Measurements from ENCODE around the gene HDGFL2. TPM values are rescaled to one million over a fixed set of nuclear protein-coding genes. Genes with fewer than 3 reads are reported as not detected.

HDGFL2 gene
- total and polyA plus RNA-seq, 4 donors, result 3.4 to 15.7 (median 14.1) TPM

- peaks cover 10 to 62% (median 22%) of the 10 kb centered on the region in 4 donors for H3K36me3 ChIP-seq (ENCODE audit: control insufficient read depth in 4 of 4, insufficient read depth in 3 of 4, low read depth in 1 of 4, low read length in 3 of 4)
- DNase-seq (ENCODE audit: low spot score), result no peak
- no peak overlapping the region for H3K4me3 ChIP-seq (ENCODE audit: low read depth in 1 of 3, low read length in 3 of 3)
- no peaks in the 10 kb centered on the region for H3K4me1 ChIP-seq (ENCODE audit: control insufficient read depth in 4 of 4, insufficient read depth in 4 of 4, low read length in 3 of 4)
- H3K27me3 ChIP-seq (ENCODE audit: control insufficient read depth in 4 of 4, insufficient read depth in 4 of 4, low read length in 3 of 4), result no peaks in the 10 kb centered on the region
- 97% methylated on average over 23 of the region's 23 CpGs for WGBS
- no peak for TF ChIP-seq GABPA (IDR thresholded peaks at IDR 0.05 in 1 of 2, conservative IDR thresholded peaks at IDR 0.05 in 1 of 2)
- TF ChIP-seq CTCF (IDR thresholded peaks at IDR 0.05; ENCODE audit: low read depth, low read length, missing input control), result no peak
- TF ChIP-seq TAF1 (conservative IDR thresholded peaks at IDR 0.05), result no peak
- TF ChIP-seq JUND (IDR thresholded peaks at IDR 0.05), result no peak
- no peak for TF ChIP-seq FOXA2 (IDR thresholded peaks at IDR 0.05)
- TF ChIP-seq NR2F2 (IDR thresholded peaks at IDR 0.05), result no peak
- no peak for TF ChIP-seq RXRA (IDR thresholded peaks at IDR 0.05)
- TF ChIP-seq ATF3 (IDR thresholded peaks at IDR 0.05), result no peak
- TF ChIP-seq YY1 (IDR thresholded peaks at IDR 0.05), result no peak
- no peak for TF ChIP-seq RAD21 (IDR thresholded peaks at IDR 0.05)
- no peak for TF ChIP-seq FOXA1 (IDR thresholded peaks at IDR 0.05)
- TF ChIP-seq REST (IDR thresholded peaks at IDR 0.05), result no peak
- no peak for TF ChIP-seq EGR1 (IDR thresholded peaks at IDR 0.05; ENCODE audit: low read depth in 2 of 2)
- no peak for TF ChIP-seq HNF4A (conservative IDR thresholded peaks at IDR 0.05)
- TF ChIP-seq MAX (IDR thresholded peaks at IDR 0.05), result no peak
- TF ChIP-seq HNF4G (IDR thresholded peaks at IDR 0.05), result no peak
- no peak for TF ChIP-seq ZBTB33 (IDR thresholded peaks at IDR 0.05)
- no peak overlapping the region for H3K9ac ChIP-seq (ENCODE audit: low read depth in 1 of 2, low read length in 2 of 2)
- H3K9me3 ChIP-seq (ENCODE audit: control insufficient read depth in 4 of 4, low read length in 3 of 4), result no peaks in the 10 kb centered on the region
- no peak overlapping the region for H3K27ac ChIP-seq (ENCODE audit: low read depth in 1 of 2, low read length in 2 of 2)
These were observed 27.2 kb downstream of the HDGFL2 start for GRCh38 chr19:4499318-4499717.

- Histone ChIP-seq H3K27me3 (ENCODE audit: control insufficient read depth in 4 of 4, insufficient read depth in 4 of 4, low read length in 3 of 4) (no peaks in the 10 kb centered on the region), H3K4me3 (ENCODE audit: low read depth in 1 of 3, low read length in 3 of 3) (no peak overlapping the region), H3K27ac (ENCODE audit: low read depth in 1 of 2, low read length in 2 of 2) (no peak overlapping the region), H3K9ac (ENCODE audit: low read depth in 1 of 2, low read length in 2 of 2) (no peak overlapping the region), H3K4me1 (ENCODE audit: control insufficient read depth in 4 of 4, insufficient read depth in 4 of 4, low read length in 3 of 4) (no peaks in the 10 kb centered on the region), H3K9me3 (ENCODE audit: control insufficient read depth in 4 of 4, low read length in 3 of 4) (no peaks in the 10 kb centered on the region), H3K36me3 (ENCODE audit: control insufficient read depth in 4 of 4, insufficient read depth in 3 of 4, low read depth in 1 of 4, low read length in 3 of 4) (peaks cover 10 to 64% (median 23%) of the 10 kb centered on the region in 4 donors)
- TF ChIP-seq ATF3 (IDR thresholded peaks at IDR 0.05) (no peak), FOXA1 (IDR thresholded peaks at IDR 0.05) (no peak), RAD21 (IDR thresholded peaks at IDR 0.05) (no peak), HNF4A (conservative IDR thresholded peaks at IDR 0.05) (no peak)
- WGBS, result 95% methylated on average over 15 of the region's 15 CpGs
- DNase-seq (ENCODE audit: low spot score), result no peak
These were observed 27.8 kb downstream of the HDGFL2 start for GRCh38 chr19:4499855-4500254.

All from liver (tissue), 9 donors.